Measurements from ENCODE around the gene RHNO1. TPM values are rescaled to one million over a fixed set of nuclear protein-coding genes. Genes with fewer than 3 reads are reported as not detected.

The RHNO1 gene
- total and polyA plus RNA-seq, 2 of the 8 experiments (the other 6 are each of a cell fraction or from before 2014, with no cell fraction given), result 55.8 to 56.9 TPM

DNA sequence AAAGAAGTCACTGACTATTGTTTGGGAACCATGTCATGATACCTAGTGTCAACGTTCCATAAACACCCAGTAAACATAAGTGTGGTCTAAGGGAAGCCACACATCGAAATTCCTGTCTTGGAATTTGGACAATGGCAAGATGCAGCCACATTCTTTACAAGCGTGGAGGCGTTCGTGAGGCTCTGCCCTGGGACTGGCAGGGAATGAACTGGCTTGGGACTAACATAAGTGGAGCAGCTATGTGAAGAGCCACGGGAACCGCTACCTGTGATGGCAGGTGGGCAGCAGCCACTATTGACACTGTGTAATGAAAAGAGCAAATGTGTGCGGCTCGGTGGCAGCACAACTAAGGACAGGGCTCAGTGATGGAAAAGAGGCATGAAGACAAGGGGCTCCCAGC is 32.2 kb upstream of the RHNO1 start:
- no peak overlapping the region for H3K4me3 ChIP-seq (ENCODE audit: extremely low read depth in 1 of 4, insufficient read depth in 2 of 4, low read depth in 3 of 4, low read length in 4 of 4)
- TF ChIP-seq HDAC6 (IDR thresholded peaks at IDR 0.05; ENCODE audit: low read depth, low read length) (no peak), ASH2L (IDR thresholded peaks at IDR 0.05; ENCODE audit: low read length) (no peak), POLR2A (IDR thresholded peaks at IDR 0.05; ENCODE audit: control extremely low read depth in 1 of 2, low read depth in 2 of 2, low read length in 2 of 2) (no peak), CBX8 (IDR thresholded peaks at IDR 0.05; ENCODE audit: borderline replicate concordance, low read depth, low read length) (no peak), ZNF274 (IDR thresholded peaks at IDR 0.05; ENCODE audit: borderline replicate concordance, extremely low read depth, low read length) (no peak), JUND (IDR thresholded peaks at IDR 0.05; ENCODE audit: low read length) (no peak), MAFK (IDR thresholded peaks at IDR 0.05; ENCODE audit: low read depth, low read length) (no peak), RFX5 (IDR thresholded peaks at IDR 0.05; ENCODE audit: borderline replicate concordance, low read depth, low read length) (no peak), TCF12 (IDR thresholded peaks at IDR 0.05; ENCODE audit: low read depth, low read length) (no peak), CBX5 (IDR thresholded peaks at IDR 0.05; ENCODE audit: low read depth, low read length) (no peak), HDAC2 (IDR thresholded peaks at IDR 0.05; ENCODE audit: borderline replicate concordance in 1 of 2, low read depth in 2 of 2, low read length in 2 of 2) (no peak), BACH1 (IDR thresholded peaks at IDR 0.05; ENCODE audit: low read length) (no peak), EP300 (IDR thresholded peaks at IDR 0.05; ENCODE audit: borderline replicate concordance in 1 of 2, low read depth in 2 of 2, low read length in 2 of 2) (no peak), SIN3A (conservative IDR thresholded peaks at IDR 0.05 in 1 of 2, IDR thresholded peaks at IDR 0.05 in 1 of 2; ENCODE audit: low read depth in 1 of 2, low read length in 2 of 2) (no peak), BRCA1 (IDR thresholded peaks at IDR 0.05; ENCODE audit: low read depth, low read length) (no peak)
- no peak overlapping the region for H2BK12ac ChIP-seq (ENCODE audit: low read depth, low read length)
- no peak overlapping the region for H4K5ac ChIP-seq (ENCODE audit: insufficient read length, low read depth, low read length)
- H3K36me3 ChIP-seq (ENCODE audit: control insufficient read depth in 2 of 4, insufficient read depth in 4 of 4, low read length in 3 of 4), result no peaks in the 10 kb centered on the region
- no peak overlapping the region for H3K56ac ChIP-seq (replicated peaks; ENCODE audit: insufficient read length, low read depth, low read length)
- POLR2A ChIA-PET (ENCODE audit: partially characterized antibody), result interaction anchor here (0.6 to 3.5 kb wide), 6 partner anchors 12 to 1124 kb away, joined by 3 to 31 read pairs (median 4); partner anchors contain the start of genes FOXM1, ITFG2, NRIP2 and RHNO1
- H3K27me3 ChIP-seq (replicated peaks in 1 of 4; ENCODE audit: control insufficient read depth in 3 of 4, extremely low read depth in 1 of 4, insufficient read depth in 3 of 4, low read length in 3 of 4), result no peaks in the 10 kb centered on the region
- H4K91ac ChIP-seq (replicated peaks; ENCODE audit: insufficient read length, low read length), result no peak overlapping the region
- no peak overlapping the region for H3K9ac ChIP-seq (replicated peaks in 1 of 4; ENCODE audit: extremely low read depth in 1 of 4, low read depth in 3 of 4, low read length in 3 of 4)
- peaks cover 0 to 4% (median 3%) of the 10 kb centered on the region in 4 experiments; a peak in 6 of 7 replicates for H3K4me1 ChIP-seq (replicated peaks in 1 of 4; ENCODE audit: control insufficient read depth in 3 of 4, insufficient read depth in 4 of 4, low read length in 3 of 4)
- no peak overlapping the region for H4K8ac ChIP-seq (ENCODE audit: extremely low read depth, insufficient read depth, low read length)
- no peak overlapping the region for H2BK5ac ChIP-seq (ENCODE audit: low read depth, low read length)
- no peaks in the 10 kb centered on the region for H3K79me2 ChIP-seq (ENCODE audit: control insufficient read depth in 1 of 2, insufficient read depth in 2 of 2, low read length in 2 of 2)
- FAIRE-seq, result no peak
- H2AK5ac ChIP-seq (ENCODE audit: low read depth, low read length), result no peak overlapping the region
- no peak overlapping the region for H3K4me2 ChIP-seq (ENCODE audit: insufficient read depth in 1 of 2, low read depth in 2 of 2, low read length in 2 of 2)
- no peak overlapping the region for H3K27ac ChIP-seq (ENCODE audit: low read depth, low read length)
- H2BK15ac ChIP-seq (ENCODE audit: low read length), result no peak overlapping the region; the same call in 1 of the 2 replicates
- H3K23ac ChIP-seq (ENCODE audit: insufficient read length), result no peak overlapping the region
- WGBS, 2 experiments (ENCODE audit: extremely low coverage in 1 of 2, insufficient coverage in 1 of 2, insufficient read length in 1 of 2, insufficient replicate concordance in 2 of 2, low coverage in 1 of 2, low lambda C conversion rate in 2 of 2, missing lambda C conversion rate in 1 of 2), result 92% methylated on average over 9 of the region's 9 CpGs; no CpG with 5 or more reads in 1 of the 2 experiments
- DNase-seq (ENCODE audit: low read depth in 1 of 2, low spot score in 2 of 2), result no peak
- no peaks in the 10 kb centered on the region for H3K23me2 ChIP-seq (ENCODE audit: low read depth, low read length)
- H3K79me1 ChIP-seq (ENCODE audit: low read depth, low read length), result no peaks in the 10 kb centered on the region
- peaks cover 0 to 3% of the 10 kb centered on the region in 2 experiments for H4K20me1 ChIP-seq (replicated peaks in 1 of 2; ENCODE audit: control insufficient read depth in 1 of 2, insufficient read depth in 2 of 2, low read length in 2 of 2)
- CTCF ChIA-PET (ENCODE audit: partially characterized antibody), result interaction anchor here (0.5 to 7.4 kb wide), 25 partner anchors 11 to 1261 kb away, joined by 3 to 84 read pairs (median 5); partner anchors contain the start of genes FOXM1, NRIP2, RHNO1 and TEX52
- H3K14ac ChIP-seq (ENCODE audit: insufficient read length), result no peak overlapping the region
- no peak overlapping the region for H2BK20ac ChIP-seq (ENCODE audit: low read length)
- no peak overlapping the region for H2AFZ ChIP-seq (ENCODE audit: low read length)
- no peak overlapping the region for H3K18ac ChIP-seq (ENCODE audit: extremely low read depth, low read length)
- no peaks in the 10 kb centered on the region for H3K9me3 ChIP-seq (ENCODE audit: insufficient read depth in 2 of 2, low read depth in 1 of 2, low read length in 1 of 2)
- H2BK120ac ChIP-seq (replicated peaks; ENCODE audit: low read depth, low read length), result no peak overlapping the region
- H3K4ac ChIP-seq (replicated peaks; ENCODE audit: insufficient read length, low read depth, low read length), result no peak overlapping the region
